Activated CD4-positive, alpha-beta T cell treated with anti-CD3 and anti-CD28 coated beads, Interleukin-2, amount 50 U/mL, for 16 hours (primary cell): ENCODE results near the gene CCNJ.
A peak's percentile ranks its signal among the peaks of the same experiment; 100 is the strongest.

Experiments used
- DNase-seq: peaks from one replicate; pipeline ENCODE4 v3.0.0-alpha.2; 2020

Gene CCNJ

DNA sequence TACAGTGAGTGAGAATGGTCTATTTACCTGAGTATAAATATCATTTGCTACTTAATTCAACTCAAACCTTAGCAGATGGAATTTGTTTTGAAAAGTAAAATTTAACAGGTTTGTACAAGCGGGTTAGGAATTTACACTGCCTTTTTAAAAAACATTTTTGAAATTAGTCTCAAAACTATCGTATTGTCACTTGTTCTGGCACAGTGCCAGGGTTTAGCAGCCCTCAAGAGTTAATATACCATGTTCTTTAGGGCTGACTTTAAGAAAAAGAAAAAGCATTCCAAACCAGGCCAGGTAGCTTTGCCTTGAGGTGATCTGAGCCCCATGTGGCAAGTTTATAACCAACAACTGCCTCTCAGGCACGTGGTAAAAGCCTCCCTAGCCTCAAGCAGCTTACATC lies 17.8 kb downstream of the CCNJ start:
- no peak for DNase-seq

DNA sequence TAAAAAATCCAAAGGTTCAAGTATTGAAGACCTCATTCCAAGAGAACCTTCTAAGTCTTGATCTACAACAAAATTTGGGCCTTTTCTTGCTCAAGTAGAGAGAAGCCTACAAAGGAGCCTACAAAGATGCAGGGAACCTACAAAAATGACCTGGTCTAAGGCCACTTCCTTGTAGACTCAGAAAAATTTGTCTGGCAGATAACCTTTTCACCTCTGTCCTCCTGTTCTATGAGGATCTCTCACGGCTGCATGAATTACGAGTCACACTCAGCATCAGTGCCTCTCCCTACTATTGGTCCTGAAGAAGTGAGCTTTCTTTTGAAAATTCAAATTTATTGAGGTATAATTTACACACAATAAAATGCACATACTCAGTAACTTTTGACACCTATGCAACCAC lies 29.3 kb downstream of the CCNJ start:
- no peak for DNase-seq

DNA sequence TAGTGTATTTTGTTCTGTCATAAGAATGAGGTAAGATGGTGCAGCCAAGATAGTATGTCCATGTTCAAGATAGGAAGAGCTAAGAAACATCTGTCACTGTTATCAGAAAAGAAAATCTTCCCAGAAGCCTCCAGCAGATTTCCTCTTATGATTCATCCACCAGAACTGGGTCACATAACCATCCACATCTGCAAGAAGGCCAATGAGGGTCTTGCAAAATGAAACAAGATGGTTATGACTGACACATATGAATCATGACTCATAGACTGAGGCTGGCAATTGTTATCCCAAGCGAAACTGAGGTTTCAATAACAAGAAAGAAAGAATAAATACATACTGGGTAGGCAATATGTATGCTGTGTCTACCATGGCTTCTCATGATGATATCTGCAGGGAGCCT lies 30.3 kb downstream of the CCNJ start:
- DNase-seq, result peak; percentile 92

DNA sequence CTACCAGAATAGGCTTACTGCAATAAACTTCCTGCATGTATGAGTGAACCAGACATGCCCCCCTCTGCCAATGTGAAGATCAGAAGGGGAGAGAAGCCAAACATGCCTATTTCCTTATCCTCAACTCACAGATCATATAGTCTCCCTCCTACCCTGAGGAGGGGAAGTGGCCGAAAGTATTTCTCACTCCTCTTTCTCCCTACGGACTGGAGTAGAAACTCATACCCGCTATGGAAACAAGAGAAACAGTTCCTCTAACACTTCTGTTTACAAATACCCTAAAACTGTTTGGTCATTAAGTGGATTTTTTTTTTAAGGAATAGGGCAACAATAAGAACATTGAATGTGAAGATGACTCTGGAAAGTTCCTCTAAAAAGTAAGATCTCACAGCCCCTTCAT lies 31.4 kb downstream of the CCNJ start:
- no peak for DNase-seq

DNA sequence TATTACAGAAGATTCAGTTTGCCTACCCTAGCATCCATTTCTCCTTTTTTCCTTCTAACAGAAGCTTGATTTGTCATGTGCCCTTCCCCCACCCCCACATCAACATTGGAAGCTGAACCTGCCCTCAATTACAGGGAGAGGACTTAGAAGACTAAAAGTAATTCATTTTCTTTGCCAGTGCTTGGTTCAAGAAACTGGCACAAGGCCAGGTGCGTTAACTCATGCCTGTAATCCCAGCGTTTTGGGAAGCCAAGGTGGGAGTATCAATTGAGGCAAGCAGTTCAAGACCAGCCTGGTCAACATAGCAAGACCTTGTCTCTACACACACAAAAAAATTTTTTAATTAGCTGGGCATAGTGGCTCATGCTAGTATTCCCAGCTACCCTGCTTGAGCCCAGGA lies 32.6 kb downstream of the CCNJ start:
- no peak for DNase-seq

DNA sequence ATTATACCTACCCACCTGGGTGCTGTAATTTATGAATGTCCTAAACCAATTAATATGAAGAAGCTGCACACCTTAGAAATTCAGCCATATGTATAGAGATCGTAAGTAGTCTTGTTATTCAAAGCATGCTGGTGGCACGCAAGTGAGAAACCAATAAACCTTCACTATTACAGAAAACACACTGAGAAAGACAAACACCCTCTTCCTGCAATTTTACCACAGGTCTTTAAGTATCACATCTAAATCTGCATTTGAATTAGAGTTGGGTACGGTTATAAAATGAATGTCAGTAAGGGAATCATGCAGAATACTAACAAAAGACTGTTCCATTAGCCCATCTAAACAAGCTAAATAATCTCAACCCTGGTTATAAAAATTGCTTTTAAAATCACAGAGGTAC lies 33.8 kb downstream of the CCNJ start:
- no peak for DNase-seq

DNA sequence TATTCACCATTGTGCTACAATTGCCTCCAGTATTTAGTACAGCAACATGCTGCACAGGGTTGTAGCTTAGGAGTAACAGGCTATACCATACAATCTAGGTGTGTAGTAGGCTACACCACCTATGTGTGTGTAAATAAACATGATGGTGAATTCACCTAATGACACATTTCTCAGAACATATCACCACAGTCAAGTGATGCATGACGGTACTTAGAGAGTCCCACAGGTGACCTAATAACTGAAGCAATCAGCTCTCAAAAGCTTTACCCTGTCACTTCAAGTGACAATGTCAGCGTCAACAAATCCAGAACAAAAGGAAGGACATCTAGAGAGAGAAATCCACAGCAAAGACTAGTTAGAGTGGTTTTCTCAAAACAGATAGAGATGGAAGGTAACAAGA lies 38.8 kb downstream of the CCNJ start:
- DNase-seq, result no peak

DNA sequence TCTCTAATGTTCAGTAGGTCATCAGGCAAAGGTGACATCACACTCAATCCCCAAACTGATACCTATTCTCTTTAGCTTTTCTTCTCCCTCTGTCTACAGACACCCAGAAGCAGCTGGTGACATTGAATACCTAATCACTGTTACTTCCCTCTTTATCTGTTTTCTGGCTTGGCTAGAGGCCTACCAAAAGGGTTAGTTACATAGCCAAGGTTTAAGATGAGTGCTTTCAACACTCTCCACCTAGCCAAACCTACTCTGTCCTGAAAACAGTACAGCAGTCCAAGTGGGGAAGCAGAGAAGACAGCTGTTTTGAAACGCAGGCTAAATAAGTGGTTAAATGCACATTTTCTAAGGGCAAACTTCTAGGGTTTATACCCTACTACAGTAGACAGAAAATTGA lies 39.4 kb downstream of the CCNJ start:
- no peak for DNase-seq

DNA sequence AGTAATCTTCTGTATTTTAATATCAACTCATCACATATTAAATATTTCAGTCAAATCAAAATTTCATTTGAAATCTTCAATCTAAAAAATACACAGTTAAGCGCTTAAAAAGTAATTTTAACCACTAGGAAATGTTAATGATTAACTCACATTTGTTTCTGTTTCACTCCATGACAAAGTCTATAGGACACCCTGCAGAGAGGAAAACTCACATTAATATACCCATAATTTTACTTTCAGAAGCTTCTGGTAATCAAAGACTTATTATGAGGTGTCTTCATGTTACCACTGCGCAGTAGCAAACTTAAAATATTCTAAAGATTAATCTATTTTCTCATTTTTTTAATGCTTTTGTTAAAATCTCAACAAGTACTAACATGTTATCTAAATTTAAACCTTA lies 45.7 kb downstream of the CCNJ start:
- no peak for DNase-seq

DNA sequence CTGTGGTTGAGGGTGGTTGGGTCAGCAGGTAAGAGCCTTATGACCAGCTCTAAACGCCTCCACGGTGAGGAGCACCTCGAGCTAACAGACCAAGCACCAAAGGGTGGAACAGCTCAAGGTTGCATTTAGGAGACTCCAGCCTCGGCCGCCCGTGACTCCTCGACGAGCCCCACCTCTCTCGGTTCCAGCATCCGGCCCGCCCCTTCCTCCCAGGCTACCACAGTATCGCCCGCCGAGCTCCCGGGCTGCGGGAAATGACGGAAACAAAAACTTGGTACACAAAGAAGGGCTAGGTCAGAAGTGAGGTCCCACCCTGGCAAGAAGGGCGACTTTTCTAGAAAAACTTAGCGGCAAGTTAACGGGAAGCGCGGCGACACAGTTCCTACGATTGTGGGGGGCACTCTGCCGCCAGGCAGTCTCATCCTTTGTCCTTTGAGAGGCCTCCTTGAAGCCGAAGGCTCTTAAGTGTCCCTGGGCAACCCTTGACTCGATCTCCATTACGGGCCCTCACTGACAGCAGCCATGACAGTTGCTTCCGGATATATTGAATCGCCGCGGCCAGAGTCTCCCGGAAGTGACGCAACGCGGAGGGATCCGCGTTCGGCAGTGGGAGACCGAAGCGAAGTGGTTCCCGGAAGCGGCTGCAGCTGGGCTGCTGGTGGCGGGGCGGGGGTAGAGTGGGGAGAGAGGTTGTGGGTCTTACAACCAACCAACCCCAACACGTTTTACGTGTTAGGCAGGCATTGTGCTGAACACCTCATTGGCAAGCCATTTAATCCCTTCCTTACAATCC lies 46.5 kb downstream of the CCNJ start:
- DNase-seq, result peak; percentile 94

DNA sequence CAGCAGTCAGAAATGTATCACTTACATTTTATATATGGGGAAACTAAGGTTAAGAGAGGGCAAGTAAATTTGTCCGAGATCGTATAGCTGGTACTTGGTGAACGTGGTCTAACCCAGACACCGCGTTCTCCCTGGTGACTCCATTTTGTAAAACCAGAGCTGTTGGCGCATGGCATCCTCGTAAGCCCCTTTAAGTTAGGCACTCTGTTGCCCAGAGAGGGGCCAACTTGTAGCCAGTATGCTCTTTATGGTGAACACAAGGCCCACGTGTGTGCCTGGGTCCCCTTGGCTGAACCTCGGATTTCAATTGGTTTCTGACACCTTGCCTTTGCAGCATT lies 47.0 kb downstream of the CCNJ start:
- DNase-seq, result no peak

DNA sequence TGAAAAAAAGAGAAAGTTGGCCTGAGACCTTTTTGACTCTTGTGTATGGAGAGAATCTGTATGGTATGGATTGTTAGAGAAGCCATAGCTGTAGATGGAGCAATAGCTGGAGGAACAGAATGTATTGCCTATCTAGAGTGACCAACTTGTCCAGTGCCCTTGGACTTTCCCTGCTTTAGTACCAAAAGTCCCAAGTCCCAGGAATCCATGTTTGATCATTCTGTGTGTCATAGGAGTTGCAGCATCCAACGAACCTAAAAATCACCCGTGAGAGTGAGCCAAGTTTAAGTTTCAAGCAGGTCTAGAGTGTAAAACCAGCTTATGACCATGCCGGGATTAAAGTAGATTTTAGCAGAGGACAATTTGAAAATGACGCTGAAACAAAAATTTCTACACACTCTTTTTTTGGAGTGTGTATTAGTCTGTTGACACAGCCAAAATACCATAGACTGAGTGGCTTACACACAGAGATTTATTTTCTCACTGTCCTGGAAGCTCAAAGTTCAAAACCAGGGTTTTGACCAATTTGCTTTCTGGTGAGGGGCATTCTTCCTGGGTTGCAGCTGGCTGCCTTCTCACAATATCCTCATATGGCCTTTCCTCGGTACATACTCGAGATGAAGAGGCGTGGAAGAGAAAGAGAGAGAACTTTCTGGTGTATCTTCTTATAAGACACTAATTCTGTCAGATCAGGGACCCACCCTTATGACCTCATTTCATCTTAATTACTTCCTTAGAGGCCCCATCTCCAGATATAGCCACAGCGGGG lies 49.8 kb downstream of the CCNJ start:
- DNase-seq, result no peak

DNA sequence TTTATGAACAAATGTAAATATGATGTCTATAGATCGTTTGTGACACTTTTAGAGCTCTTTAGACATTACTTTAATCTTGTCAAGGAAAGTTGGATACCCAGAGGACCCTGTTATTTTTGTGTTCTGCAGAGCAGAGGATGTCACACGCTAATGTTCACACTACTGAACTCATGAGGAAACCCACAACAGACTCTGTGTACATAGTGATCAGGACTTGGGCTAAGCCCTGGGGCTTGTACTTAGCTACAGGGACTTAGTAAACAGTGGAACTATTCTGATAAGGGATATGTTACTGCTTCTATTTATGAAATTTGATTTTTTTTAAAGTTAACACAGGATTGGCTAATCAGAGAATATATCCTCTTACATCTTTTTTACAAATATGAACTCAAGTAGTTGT lies 50.6 kb downstream of the CCNJ start:
- DNase-seq, result no peak

DNA sequence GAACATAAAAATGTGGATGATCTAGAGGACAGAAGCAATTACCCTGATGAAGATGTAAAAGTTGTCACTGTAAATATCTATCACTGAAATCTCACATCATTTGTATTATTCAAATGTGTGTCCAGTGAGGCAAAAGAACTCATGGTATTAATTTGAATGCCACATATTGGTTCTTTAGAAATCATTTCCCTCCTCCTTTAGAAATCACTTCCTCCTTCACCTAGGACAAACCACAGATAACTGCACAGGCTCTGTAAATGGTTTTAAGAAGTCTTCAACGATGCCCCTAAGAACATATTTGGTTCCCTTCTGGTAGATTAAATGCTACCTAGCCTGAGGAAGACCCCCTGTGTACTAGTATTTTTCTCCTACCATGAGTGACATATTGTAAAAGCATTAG lies 53.6 kb downstream of the CCNJ start:
- DNase-seq, result no peak

DNA sequence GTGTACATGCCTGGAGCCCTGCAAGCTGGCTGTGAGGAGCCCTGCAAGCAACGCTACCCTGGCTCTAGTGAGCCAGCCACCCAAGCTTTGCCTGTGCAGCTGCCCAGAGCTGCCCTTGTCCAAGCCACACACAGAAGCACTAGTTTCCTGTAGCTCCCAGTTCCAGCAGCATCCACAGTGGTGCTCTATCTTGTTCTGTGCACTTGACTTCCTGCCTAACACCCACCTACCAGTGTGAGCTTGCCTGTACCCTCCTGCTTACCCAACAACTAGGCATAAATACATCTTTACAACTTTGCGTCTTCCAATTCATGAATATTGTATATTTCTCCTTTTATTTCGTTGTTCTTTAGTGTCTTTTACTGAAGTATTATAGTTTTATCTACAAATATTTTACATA lies 54.5 kb downstream of the CCNJ start:
- DNase-seq, result no peak

DNA sequence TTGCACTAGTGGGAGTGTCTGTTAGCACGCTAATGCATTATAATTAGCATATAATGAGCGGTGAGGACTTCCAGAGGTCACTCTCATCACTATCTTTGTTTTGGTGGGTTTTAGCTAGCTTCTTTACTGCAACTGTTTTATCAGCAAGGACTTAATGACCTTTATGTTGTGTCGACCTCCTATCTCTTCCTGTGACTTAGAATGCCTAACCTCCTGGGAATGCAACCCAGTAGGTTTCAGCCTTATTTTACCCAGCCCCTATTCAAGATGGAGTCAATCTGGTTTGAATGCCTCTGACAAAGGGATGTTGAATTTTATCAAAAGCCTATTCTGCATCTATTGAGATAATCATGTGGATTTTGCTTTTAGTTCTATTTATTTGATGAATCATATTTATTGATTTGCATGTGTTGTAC lies 64.2 kb downstream of the CCNJ start:
- no peak for DNase-seq
